ENCODE measurements around the gene DUSP12. TPM values are rescaled to one million over a fixed set of nuclear protein-coding genes. Genes with fewer than 3 reads are reported as not detected.

The DUSP12 gene
- total RNA-seq, 1 donor from 2014 or later: 48.4 TPM

DNA sequence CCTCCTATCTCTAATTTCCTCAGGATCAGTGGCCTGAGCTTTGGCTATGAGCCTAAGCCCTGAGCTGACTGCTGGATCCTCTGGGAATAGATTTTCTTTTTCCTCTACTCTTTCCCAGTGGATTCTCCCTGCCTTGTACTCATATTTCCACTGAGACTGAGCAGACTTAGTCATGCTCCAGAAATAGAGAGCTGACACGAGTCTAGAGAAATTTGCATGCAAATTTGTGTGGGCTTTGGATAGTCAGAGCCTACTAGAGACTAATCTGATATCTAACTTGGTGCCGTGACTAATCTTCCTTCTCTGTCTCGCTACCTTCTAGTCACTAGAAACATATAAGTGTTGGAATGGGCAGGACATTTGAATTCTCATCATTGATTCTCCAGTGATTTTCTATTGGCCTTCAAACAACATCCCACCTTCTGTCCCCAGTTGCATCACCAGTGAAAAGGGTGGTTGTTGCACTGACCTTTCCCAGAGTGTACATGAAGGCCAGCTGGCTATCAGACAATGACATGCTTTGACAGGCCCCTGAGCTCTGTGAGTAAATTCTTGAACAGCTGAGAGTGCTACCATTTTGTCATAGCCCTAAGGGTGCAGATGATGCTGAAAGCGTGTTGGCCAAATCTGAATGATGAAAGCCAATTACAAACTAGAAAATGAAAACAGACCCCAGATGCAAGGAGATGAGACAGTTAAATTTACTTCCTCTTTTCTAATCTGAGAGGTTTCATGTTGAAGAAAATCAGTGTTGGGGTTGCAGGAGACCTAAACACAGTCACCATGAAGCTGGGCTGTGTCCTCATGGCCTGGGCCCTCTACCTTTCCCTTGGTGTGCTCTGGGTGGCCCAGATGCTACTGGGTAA, 42.9 kb upstream of the DUSP12 start, which contains the start of gene FCRLA:
Gene FCRLA, plus strand, starts transcription at position 748 of the 866 bp plus-strand sequence. Its CDS starts 36 bp downstream, at position 784.
- no peak for DNase-seq
- no peak for TF ChIP-seq CTCF (IDR thresholded peaks at IDR 0.05; ENCODE audit: partially characterized antibody, unreplicated experiment)
- Mint-ChIP-seq H3K27me3 (ENCODE audit: unreplicated experiment) (peaks cover 10% of the 10 kb centered on the region), H3K36me3 (ENCODE audit: unreplicated experiment) (peaks cover 5% of the 10 kb centered on the region), H3K4me1 (ENCODE audit: low read depth, unreplicated experiment) (no peaks in the 10 kb centered on the region), H3K27ac (ENCODE audit: unreplicated experiment) (no peak within 1 kb of the TSS), H3K9me3 (ENCODE audit: unreplicated experiment) (peaks cover 1% of the 10 kb centered on the region), H3K4me3 (ENCODE audit: unreplicated experiment) (no peak within 1 kb of the TSS)

DNA sequence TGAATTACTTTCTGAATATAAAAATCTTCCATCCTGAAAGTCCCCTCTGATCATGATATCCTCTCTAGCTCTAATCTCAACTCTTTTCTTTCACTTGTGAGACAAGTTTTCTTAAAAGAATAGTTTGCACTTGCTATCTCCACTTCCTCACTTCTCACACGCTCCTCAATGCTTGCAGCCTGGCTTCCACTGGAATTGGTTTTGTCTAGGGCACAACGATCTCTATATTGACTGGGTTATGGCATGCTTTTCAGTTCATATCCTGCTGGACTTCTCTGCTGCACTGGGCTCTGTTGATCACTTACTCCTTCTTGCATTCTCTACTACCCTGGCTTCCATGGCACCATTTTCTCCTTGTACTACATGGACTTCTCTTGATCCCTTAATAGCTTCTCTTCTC, 42.1 kb upstream of the DUSP12 start:
- peaks cover 10% of the 10 kb centered on the region for H3K27me3 Mint-ChIP-seq (ENCODE audit: unreplicated experiment)
- H3K27ac Mint-ChIP-seq (ENCODE audit: unreplicated experiment): no peak overlapping the region

GRCh38 chr1:161709373-161709772, 40.2 kb upstream of the DUSP12 start:
- no peak overlapping the region for H3K27ac Mint-ChIP-seq (ENCODE audit: unreplicated experiment)
- no peak overlapping the region for H3K4me3 Mint-ChIP-seq (ENCODE audit: unreplicated experiment)
- peaks cover 5% of the 10 kb centered on the region for H3K36me3 Mint-ChIP-seq (ENCODE audit: unreplicated experiment)
- no peaks in the 10 kb centered on the region for H3K4me1 Mint-ChIP-seq (ENCODE audit: low read depth, unreplicated experiment)
- DNase-seq: no peak
- TF ChIP-seq CTCF (IDR thresholded peaks at IDR 0.05; ENCODE audit: partially characterized antibody, unreplicated experiment): no peak
- peaks cover 10% of the 10 kb centered on the region for H3K27me3 Mint-ChIP-seq (ENCODE audit: unreplicated experiment)
- peaks cover 1% of the 10 kb centered on the region for H3K9me3 Mint-ChIP-seq (ENCODE audit: unreplicated experiment)

More for the DNA sequence above, 42.1 kb upstream of the DUSP12 start:
- H3K9me3 Mint-ChIP-seq (ENCODE audit: unreplicated experiment): peaks cover 1% of the 10 kb centered on the region
- no peak for DNase-seq
- H3K4me3 Mint-ChIP-seq (ENCODE audit: unreplicated experiment): no peak overlapping the region
- peaks cover 5% of the 10 kb centered on the region for H3K36me3 Mint-ChIP-seq (ENCODE audit: unreplicated experiment)
- H3K4me1 Mint-ChIP-seq (ENCODE audit: low read depth, unreplicated experiment): no peaks in the 10 kb centered on the region
- TF ChIP-seq CTCF (IDR thresholded peaks at IDR 0.05; ENCODE audit: partially characterized antibody, unreplicated experiment): no peak

DNA sequence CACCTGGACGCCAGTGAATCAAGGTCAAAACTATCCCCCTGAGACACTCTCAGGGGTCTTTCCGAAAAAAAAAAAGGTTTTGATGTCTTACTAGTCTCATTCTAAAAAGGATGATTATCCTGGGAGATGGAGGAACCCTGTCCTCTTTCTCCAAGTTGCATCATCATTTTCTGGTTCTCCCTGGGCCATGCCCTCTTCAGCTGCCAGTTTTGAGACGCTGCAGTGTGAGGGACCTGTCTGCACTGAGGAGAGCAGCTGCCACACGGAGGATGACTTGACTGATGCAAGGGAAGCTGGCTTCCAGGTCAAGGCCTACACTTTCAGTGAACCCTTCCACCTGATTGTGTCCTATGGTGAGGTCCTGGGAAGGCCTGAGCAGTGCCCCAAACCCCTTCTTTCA, 39.0 kb upstream of the DUSP12 start:
- Mint-ChIP-seq H3K4me3 (ENCODE audit: unreplicated experiment) (no peak overlapping the region), H3K36me3 (ENCODE audit: unreplicated experiment) (peaks cover 5% of the 10 kb centered on the region), H3K4me1 (ENCODE audit: low read depth, unreplicated experiment) (no peaks in the 10 kb centered on the region), H3K27ac (ENCODE audit: unreplicated experiment) (no peak overlapping the region), H3K9me3 (ENCODE audit: unreplicated experiment) (no peaks in the 10 kb centered on the region), H3K27me3 (ENCODE audit: unreplicated experiment) (peaks cover 8% of the 10 kb centered on the region)
- no peak for DNase-seq
- TF ChIP-seq CTCF (IDR thresholded peaks at IDR 0.05; ENCODE audit: partially characterized antibody, unreplicated experiment): no peak
